Liver (tissue), 3 donors: Measurements from ENCODE around the gene VCP.

Experiments used
- CTCF ChIP-seq: fragments of 150-350 bp; IDR thresholded peaks from 2 replicates; pipeline ENCODE4 v1.5.1; 2017; ENCODE audit warnings: improper control_type of control experiment, low read depth, low read length; ENCODE audit not compliant: missing input control
- FOXA1 ChIP-seq: IDR thresholded peaks from 2 replicates; pipeline ENCODE4 v1.6.1; 2016; ENCODE audit warnings: antibody characterized with exemption
- RAD21 ChIP-seq, 2 donors: IDR thresholded peaks; 2 replicates each; pipeline ENCODE4 v1.6.1; 2016; ENCODE audit warnings: antibody characterized with exemption in 2 of 2, mild to moderate bottlenecking in 2 of 2
- REST ChIP-seq: IDR thresholded peaks from 2 replicates; pipeline ENCODE4 v1.6.1; 2016; ENCODE audit warnings: antibody characterized with exemption, mild to moderate bottlenecking
- SP1 ChIP-seq: IDR thresholded peaks from 2 replicates; pipeline ENCODE4 v1.6.1; 2018; ENCODE audit warnings: antibody characterized with exemption, mild to moderate bottlenecking
- TAF1 ChIP-seq: conservative IDR thresholded peaks from 2 replicates; pipeline ENCODE4 v1.6.1; 2016; ENCODE audit warnings: antibody characterized with exemption, mild to moderate bottlenecking
- donor health status: healthy.
- donor health status: healthy.

DNA sequence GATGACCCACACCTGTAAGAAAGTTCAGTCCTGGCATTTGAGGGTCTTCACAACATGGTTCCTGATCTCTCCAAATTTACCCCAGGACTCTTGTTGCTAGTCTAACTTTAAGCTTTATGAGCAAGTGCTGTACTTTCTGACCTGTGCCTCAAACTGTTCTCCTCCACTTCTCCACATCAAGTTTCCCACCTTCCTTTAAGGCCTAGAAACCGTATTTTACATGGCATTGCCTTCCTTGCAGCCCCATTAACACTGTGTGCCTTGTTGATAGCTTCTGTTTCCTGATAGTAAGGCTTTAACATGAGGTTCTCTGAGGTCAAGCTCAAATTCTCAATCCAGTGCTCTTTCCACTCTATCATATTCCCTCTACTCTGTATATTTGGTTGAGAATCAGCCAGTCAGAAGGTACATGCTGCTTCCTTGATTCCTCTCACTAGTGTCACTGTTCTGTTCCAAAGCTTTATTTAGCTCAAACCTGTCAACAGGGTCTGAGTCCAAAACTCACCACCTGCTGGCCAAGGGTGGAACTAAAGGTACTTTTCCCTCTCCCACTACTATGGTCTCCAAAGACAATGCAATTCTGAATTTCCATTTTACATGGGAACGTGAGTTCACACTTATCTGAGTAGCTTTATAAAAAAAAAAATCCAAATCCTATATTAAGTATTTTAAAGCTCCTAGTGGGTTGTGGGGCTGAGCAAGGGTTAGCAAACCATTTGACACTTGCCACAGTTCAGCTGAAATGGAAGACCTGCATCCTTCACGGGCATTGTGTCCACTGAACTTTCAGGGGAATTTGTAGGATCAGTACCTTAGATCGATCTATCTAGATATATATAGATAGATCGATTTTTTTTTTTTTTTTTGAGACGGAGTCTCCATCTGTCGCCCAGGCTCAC lies 21.1 kb downstream of the VCP start:
- TF ChIP-seq CTCF, result peak; percentile 61
- no peak for TF ChIP-seq REST
- TF ChIP-seq SP1, result no peak
- TF ChIP-seq TAF1, result no peak
- TF ChIP-seq FOXA1, result no peak
- peak; percentile 56 to 78 for TF ChIP-seq RAD21 (IDR thresholded peaks at IDR 0.05)
